ENCODE data around the gene SPIN1. TPM values are rescaled to one million over a fixed set of nuclear protein-coding genes. Genes with fewer than 3 reads are reported as not detected.
A peak's percentile ranks its signal among the peaks of the same experiment; 100 is the strongest.

SPIN1 gene
- total and polyA plus RNA-seq, 4 donors: 22.6 to 135 (median 35.3) TPM

GRCh38 chr9:88390371-88390990, 2.2 kb downstream of the SPIN1 start:
- Histone ChIP-seq H3K27me3 (ENCODE audit: control insufficient read depth in 3 of 3, insufficient read depth in 3 of 3, low read length in 2 of 3) (no peaks in the 10 kb centered on the region), H3K27ac (ENCODE audit: low read depth in 1 of 2, low read length in 1 of 2) (no peak overlapping the region), H3K9me3 (ENCODE audit: control insufficient read depth in 4 of 4, insufficient read depth in 3 of 4, low read length in 3 of 4) (peaks cover 0 to 2% (median 0%) of the 10 kb centered on the region in 4 donors), H3K9ac (ENCODE audit: insufficient read depth in 1 of 2, low read length in 2 of 2) (peak overlapping the region in 1 of 2 donors; percentile 3), H3K36me3 (ENCODE audit: control insufficient read depth in 4 of 4, insufficient read depth in 4 of 4, low read length in 4 of 4) (no peaks in the 10 kb centered on the region), H3K4me1 (ENCODE audit: control insufficient read depth in 5 of 5, insufficient read depth in 5 of 5, low read length in 5 of 5) (peaks cover 0 to 41% (median 7%) of the 10 kb centered on the region in 5 donors), H3K4me3 (no peak overlapping the region)
- DNase-seq: no peak
- ATAC-seq (ENCODE audit: insufficient read depth, low FRiP score): no peak
- WGBS, 2 donors: 68 to 70% methylated on average over 3 of the region's 3 CpGs
- TF ChIP-seq CTCF (IDR thresholded peaks at IDR 0.05; ENCODE audit: control extremely low read depth, extremely low read depth): no peak

- Histone ChIP-seq H3K27me3 (ENCODE audit: control insufficient read depth in 3 of 3, insufficient read depth in 3 of 3, low read length in 2 of 3) (no peaks in the 10 kb centered on the region), H3K4me3 (no peak overlapping the region), H3K36me3 (ENCODE audit: control insufficient read depth in 4 of 4, insufficient read depth in 4 of 4, low read length in 4 of 4) (no peaks in the 10 kb centered on the region), H3K27ac (ENCODE audit: low read depth in 1 of 2, low read length in 1 of 2) (no peak overlapping the region), H3K9ac (ENCODE audit: insufficient read depth in 1 of 2, low read length in 2 of 2) (no peak overlapping the region), H3K4me1 (ENCODE audit: control insufficient read depth in 5 of 5, insufficient read depth in 5 of 5, low read length in 5 of 5) (peaks cover 0 to 41% (median 7%) of the 10 kb centered on the region in 5 donors), H3K9me3 (ENCODE audit: control insufficient read depth in 4 of 4, insufficient read depth in 3 of 4, low read length in 3 of 4) (peaks cover 0 to 2% (median 0%) of the 10 kb centered on the region in 4 donors)
- TF ChIP-seq CTCF (IDR thresholded peaks at IDR 0.05; ENCODE audit: control extremely low read depth, extremely low read depth): no peak
- DNase-seq: no peak
- 21 to 73% methylated on average over 2 of the region's 2 CpGs for WGBS, 2 donors
- ATAC-seq (ENCODE audit: insufficient read depth, low FRiP score): no peak
These were observed 3.0 kb downstream of the SPIN1 start for GRCh38 chr9:88391236-88391635.

GRCh38 chr9:88391921-88392320, 3.7 kb downstream of the SPIN1 start:
- H3K27me3 ChIP-seq (ENCODE audit: control insufficient read depth in 3 of 3, insufficient read depth in 3 of 3, low read length in 2 of 3): no peaks in the 10 kb centered on the region
- peaks cover 0 to 45% (median 8%) of the 10 kb centered on the region in 5 donors for H3K4me1 ChIP-seq (ENCODE audit: control insufficient read depth in 5 of 5, insufficient read depth in 5 of 5, low read length in 5 of 5)
- peaks cover 0 to 2% (median 0%) of the 10 kb centered on the region in 4 donors for H3K9me3 ChIP-seq (ENCODE audit: control insufficient read depth in 4 of 4, insufficient read depth in 3 of 4, low read length in 3 of 4)
- no peaks in the 10 kb centered on the region for H3K36me3 ChIP-seq (ENCODE audit: control insufficient read depth in 4 of 4, insufficient read depth in 4 of 4, low read length in 4 of 4)
- no peak overlapping the region for H3K27ac ChIP-seq (ENCODE audit: low read depth in 1 of 2, low read length in 1 of 2)
- no peak overlapping the region for H3K9ac ChIP-seq (ENCODE audit: insufficient read depth in 1 of 2, low read length in 2 of 2)
- ATAC-seq (ENCODE audit: insufficient read depth, low FRiP score) (no peak), DNase-seq (no peak)
- WGBS, 2 donors: 46 to 55% methylated on average over 3 of the region's 3 CpGs
- no peak overlapping the region for H3K4me3 ChIP-seq
- no peak for TF ChIP-seq CTCF (IDR thresholded peaks at IDR 0.05; ENCODE audit: control extremely low read depth, extremely low read depth)

- WGBS, 2 donors: 80 to 85% methylated on average over 1 of the region's 1 CpG
- peaks cover 0 to 2% (median 0%) of the 10 kb centered on the region in 4 donors for H3K9me3 ChIP-seq (ENCODE audit: control insufficient read depth in 4 of 4, insufficient read depth in 3 of 4, low read length in 3 of 4)
- H3K36me3 ChIP-seq (ENCODE audit: control insufficient read depth in 4 of 4, insufficient read depth in 4 of 4, low read length in 4 of 4): no peaks in the 10 kb centered on the region
- no peaks in the 10 kb centered on the region for H3K27me3 ChIP-seq (ENCODE audit: control insufficient read depth in 3 of 3, insufficient read depth in 3 of 3, low read length in 2 of 3)
- peaks cover 4 to 46% (median 8%) of the 10 kb centered on the region in 5 donors for H3K4me1 ChIP-seq (ENCODE audit: control insufficient read depth in 5 of 5, insufficient read depth in 5 of 5, low read length in 5 of 5)
- TF ChIP-seq CTCF (IDR thresholded peaks at IDR 0.05; ENCODE audit: control extremely low read depth, extremely low read depth): no peak
- ATAC-seq (ENCODE audit: insufficient read depth, low FRiP score) (no peak), DNase-seq (no peak)
- no peak overlapping the region for H3K27ac ChIP-seq (ENCODE audit: low read depth in 1 of 2, low read length in 1 of 2)
- H3K4me3 ChIP-seq: no peak overlapping the region
- H3K9ac ChIP-seq (ENCODE audit: insufficient read depth in 1 of 2, low read length in 2 of 2): no peak overlapping the region
These were observed 4.3 kb downstream of the SPIN1 start for GRCh38 chr9:88392549-88392948.
